NCI-H2196 treated with DMSO at 0.1 percent for 48 hours (cell line): ENCODE measurements around the gene CXCL13.
"Not testable (repeated sequence)": the region's sequence is repeated elsewhere in the genome, so short reads cannot be mapped to it uniquely, and the experiment has no call there.

Experiments used
- DNase-seq: peaks from one replicate; lab custom pipeline; 2025; ENCODE audit not compliant: unreplicated experiment; lab: John Stamatoyannopoulos, UW

CXCL13 gene

DNA sequence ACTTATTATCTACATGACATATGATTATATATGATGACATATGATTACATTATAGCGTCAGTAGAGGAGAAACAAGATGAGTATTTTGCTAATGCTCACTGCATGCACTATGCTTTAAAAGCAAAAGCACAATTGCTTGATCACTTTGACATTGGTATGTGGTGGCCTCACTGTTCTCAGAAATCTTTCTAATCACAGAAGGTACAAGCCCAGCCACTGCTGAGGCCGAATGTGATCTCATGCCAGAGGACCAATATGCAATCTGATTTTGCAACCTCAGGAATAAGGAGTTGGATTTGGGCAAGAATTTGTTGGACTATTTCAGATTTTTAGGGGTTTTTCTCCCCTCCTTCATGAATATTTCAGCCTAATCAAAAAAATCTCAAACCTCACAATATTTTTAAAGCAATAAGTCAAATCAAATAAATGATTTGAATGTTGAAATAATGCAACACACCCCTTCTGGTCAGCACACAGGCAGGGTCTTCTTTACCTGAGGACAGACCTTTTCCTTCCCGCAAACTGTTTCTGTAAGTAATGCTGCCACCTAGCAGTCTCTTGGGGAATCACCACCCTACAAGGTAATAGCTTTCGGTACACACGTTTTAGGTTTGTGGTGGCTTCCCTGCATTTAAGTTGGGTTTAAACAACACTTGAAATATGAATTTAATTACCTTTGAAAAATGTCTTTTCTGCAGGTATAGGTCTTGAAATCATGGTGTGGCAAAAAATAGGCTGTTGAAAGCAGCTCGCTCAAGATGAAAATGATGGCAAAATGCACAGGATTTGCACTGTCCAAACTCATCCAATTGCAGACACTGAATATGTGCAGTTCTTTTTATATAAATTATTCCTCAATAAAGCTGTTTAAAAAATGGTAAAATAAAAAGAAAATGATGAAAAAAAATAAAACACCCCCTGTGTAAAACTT, 4.8 kb upstream of the CXCL13 start:
- DNase-seq, result no peak

DNA sequence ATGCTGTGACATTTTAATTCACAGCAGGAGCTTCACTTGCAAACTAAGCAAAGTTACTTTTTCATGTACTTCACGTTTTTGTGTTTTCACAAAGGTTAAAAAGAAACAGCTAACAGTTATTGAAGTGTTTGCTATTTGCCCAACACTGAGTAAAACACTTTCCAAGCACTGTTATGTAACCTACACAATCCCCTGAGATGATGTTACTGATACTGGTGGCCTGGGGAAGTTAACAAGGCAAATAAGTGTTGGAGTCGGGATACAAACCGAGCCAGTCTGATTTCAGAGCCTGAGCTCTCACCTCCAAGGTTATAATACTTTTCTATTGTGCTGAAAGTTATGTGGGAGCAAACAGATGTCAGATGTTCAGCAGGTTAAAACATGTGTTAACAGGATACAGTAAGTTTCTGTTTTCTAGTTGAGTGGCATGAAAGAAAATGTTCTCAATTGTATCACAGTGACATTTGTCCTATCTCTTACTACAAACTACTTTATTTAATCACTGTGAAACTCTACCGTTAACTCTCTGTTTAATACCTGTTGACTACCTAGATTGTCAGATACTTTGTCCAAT, 3.9 kb upstream of the CXCL13 start:
- no peak for DNase-seq

DNA sequence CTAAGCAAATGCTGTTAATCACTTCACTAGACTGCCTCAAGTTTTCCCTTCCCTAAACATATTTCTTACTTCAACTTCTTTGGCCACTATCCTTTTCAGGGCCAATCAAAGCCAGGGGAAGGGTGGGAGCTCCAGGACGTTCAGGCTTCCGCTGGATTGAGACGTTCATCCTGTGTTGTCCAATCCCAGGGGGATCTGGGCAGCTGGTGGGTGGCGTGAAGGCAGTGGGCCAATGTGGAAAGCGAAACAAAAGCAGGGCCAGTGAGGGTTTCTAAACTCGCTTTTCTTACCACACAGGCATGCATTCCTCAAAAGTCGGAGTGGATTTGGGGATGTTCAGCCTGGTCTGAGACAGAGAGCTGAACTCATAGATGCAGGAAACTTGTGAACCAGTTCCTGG, 7.6 kb downstream of the CXCL13 start:
- no peak for DNase-seq

DNA sequence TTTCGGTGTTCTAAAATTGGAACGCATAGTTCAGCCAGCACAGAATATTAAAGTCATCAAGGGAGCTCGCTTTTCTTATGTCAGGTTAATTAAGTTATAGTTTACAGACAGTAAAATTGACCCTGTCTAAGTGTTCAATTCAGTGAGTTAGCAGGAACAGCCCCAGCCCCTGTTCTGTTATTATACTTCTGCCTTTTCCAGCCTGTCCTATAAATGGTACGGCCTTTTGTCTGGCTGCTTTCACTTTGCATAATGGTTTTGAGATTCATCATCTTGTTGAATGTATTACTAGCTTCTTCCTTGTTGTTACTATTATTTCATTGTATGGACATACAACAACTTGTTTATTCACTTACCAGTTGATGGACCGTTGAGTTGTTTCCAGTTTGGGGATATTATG, 9.5 kb downstream of the CXCL13 start:
- no peak for DNase-seq

DNA sequence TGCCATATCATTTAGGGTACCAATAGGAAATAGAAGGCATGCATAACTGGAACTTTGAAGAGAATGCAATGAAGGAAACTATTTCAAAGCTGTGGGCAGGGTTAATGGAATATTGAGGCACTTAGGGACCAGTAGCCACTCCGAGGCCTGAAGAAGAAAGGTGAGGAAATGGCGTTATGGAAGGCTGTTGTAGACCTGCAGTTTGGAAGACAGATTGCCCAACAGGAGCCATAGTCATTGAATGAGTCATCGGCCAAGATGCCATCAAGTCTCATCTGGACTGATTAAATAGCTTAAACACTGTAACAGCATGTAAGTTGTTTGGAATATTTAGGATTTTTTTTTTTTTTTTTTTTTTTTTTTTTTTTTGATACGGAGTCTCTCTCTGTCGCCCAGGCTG, 11.6 kb downstream of the CXCL13 start:
- no peak for DNase-seq

- peak; percentile 45 for DNase-seq
Observed at GRCh38 chr4:77618383-77619241, 13.0 kb downstream of the CXCL13 start.

DNA sequence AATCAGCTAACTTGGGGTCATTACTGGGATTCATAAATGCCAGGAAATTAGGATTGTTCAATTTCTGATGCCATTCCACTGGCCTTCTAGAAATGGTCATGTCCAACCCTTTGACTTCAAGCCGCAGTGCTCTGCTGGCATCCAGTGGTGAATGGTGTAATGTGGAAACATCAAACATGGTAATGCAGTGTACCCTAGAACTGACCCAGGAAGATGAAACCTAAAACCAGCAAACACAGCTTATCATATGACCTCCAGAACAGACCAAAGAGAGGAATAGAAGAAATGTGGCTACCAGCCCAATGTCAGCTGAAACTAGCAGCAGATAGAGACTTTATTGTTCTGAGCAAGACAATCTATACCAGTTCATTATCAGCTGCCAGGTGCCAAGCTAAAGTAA, 13.8 kb downstream of the CXCL13 start:
- peak; percentile 12 for DNase-seq

DNA sequence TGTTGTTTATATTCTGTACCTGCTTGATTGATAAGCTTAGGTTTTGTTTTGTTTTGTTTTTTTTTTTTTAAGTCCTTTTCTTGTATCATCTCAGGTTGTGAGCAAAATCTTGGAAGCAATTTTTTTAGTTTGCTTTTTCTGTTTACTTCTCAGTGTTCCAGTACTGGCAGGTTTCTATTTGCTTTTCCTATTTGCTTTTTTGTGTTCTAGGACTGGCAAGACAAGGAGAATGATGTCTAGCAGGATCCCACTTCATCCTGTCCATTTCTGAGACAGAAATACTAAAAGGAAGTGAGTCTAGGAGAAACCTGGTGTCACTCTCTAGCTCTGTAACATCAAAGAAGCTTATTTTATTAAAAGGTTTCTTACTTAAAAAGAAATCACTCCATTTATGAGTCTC, 15.6 kb downstream of the CXCL13 start:
- no peak for DNase-seq

GRCh38 chr4:77623091-77623490, 17.5 kb downstream of the CXCL13 start:
- DNase-seq, result no peak

GRCh38 chr4:77624213-77624612, 18.6 kb downstream of the CXCL13 start:
- DNase-seq, result no peak

DNA sequence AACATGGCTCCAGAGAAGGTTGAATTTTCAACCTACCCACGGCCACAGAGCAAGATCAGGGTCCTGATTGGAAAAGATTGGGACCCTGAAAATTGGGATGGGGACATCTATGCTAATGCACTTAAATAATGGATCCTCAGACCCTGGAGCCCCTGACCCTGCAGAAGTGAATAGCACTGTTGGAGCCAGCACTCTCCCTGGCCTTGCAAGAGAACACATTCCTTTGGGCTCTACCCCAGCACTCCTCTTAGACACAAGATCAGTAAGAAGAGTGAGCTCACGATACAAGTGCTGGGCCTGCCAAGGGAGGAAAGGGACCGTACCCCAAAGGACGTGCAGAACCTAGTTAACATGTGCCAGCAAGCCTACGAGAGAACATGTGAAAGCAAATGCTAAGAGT, 19.9 kb downstream of the CXCL13 start:
- no peak for DNase-seq

GRCh38 chr4:77629885-77630284, 24.3 kb downstream of the CXCL13 start:
- DNase-seq, result no peak

DNA sequence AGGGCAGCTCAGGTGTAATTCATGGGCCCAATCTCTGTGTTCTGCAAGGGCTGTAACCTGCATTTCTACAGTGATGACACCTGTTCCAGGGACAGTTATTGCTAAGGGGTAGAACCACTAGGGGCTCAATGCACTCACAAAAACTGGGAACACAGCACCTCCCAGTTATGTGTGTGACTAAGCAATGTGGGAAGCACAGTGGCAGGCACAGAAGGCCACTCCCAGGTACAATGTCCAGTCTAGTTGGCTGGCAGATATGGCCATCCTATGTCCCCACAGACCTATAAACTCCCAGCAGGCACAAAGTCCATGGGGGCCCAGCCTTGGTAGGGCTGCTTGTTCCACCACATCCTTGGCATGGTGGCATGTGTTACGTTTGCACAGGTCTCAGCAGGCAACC, 25.7 kb downstream of the CXCL13 start:
- DNase-seq, result no peak

- no peak for DNase-seq
Observed at GRCh38 chr4:77634132-77634785, 28.6 kb downstream of the CXCL13 start.

DNA sequence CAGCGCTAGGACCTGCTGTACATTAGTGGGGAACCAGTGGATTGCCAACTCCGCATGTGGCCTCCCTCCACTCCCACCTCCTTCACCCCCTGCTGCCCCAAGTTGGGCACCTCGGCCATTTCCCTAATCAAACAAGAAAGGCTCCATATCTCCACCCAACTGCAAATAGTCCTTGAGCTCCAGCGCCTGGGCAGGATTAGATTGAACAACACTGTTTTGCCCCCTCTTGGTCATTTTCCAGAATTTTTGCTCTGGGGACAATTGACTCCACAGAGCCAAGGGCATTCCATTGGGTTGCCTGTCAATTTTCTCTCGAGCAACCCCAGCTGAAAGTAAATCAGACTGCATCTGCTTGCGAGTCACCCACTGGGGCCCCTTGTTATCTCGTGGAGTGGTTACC, 29.6 kb downstream of the CXCL13 start:
- DNase-seq, result no peak

GRCh38 chr4:77635876-77636275, 30.3 kb downstream of the CXCL13 start:
- DNase-seq, result no peak

DNA sequence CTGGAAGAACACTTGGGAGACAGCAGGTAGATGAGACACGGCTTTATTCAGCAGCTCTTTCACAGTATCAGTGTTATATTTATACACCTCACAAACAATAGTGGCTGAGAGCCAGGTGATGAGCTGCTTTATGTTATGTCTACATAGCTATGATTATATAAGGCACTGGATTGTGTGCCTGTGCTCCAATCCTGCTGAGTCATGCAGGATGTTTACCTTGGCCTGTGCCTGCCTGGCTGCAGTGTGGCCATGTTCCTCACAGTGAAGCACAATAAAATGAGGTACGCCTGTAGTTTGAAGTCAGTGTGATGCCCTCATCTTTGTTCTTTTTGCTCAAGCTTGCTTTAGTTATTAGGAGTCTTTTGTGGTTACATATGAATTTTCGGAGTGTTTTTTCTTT, 31.3 kb downstream of the CXCL13 start:
- DNase-seq, result no peak

GRCh38 chr4:77644069-77644468, 38.4 kb downstream of the CXCL13 start:
- DNase-seq, result not testable (repeated sequence)

- DNase-seq, result no peak
Observed at GRCh38 chr4:77650787-77651186, 45.2 kb downstream of the CXCL13 start.

DNA sequence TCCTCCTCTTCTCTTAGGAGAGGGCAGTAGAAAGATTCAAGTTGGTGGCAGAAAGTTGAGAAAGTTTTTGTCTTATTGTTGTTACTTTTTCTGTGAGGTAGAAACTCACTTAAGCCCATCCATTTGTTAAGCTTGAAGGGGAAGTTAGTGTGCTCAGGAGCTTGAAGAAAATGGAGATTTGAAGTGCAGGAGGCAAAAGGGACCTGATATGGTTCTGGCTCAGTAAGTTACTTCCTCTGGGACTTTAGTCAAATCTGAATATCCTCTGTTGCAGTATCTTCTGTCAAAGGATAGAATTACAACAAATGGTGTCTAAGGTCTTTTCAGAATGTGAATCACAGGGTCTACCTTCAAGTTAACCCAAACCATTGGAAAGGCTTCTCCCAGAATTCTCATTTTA, 46.2 kb downstream of the CXCL13 start:
- no peak for DNase-seq

- DNase-seq, result no peak
Observed at GRCh38 chr4:77652237-77652897, 46.7 kb downstream of the CXCL13 start.
